Stomach smooth muscle (tissue), 2 donors: ENCODE results near the gene GMPPB.

Source experiments
- H3K27ac ChIP-seq: one replicate; pipeline ENCODE4 v1.7.0; 2013; ENCODE audit warnings: mild to moderate bottlenecking, low read length, inconsistent platforms
- H3K27me3 ChIP-seq, 2 donors: one replicate each; pipeline ENCODE4 v1.7.0; 2013; ENCODE audit warnings: low read length in 2 of 2; ENCODE audit not compliant: insufficient read depth in 2 of 2, control insufficient read depth in 1 of 2
- H3K36me3 ChIP-seq, 2 donors: one replicate each; pipeline ENCODE4 v1.7.0; 2013; ENCODE audit warnings: low read length in 2 of 2; ENCODE audit not compliant: control insufficient read depth in 2 of 2, insufficient read depth in 2 of 2
- H3K4me1 ChIP-seq: one replicate; pipeline ENCODE4 v1.7.0; 2013; ENCODE audit warnings: low read length; ENCODE audit not compliant: control insufficient read depth, insufficient read depth
- H3K4me3 ChIP-seq, 2 donors: one replicate each; pipeline ENCODE4 v1.7.0; 2013; ENCODE audit warnings: low read length in 2 of 2
- H3K9ac ChIP-seq, 2 donors: one replicate each; pipeline ENCODE4 v1.7.0; 2013; ENCODE audit warnings: low read length in 2 of 2, mild to moderate bottlenecking in 1 of 2
- H3K9me3 ChIP-seq, 2 donors: one replicate each; pipeline ENCODE4 v1.7.0; 2013; ENCODE audit warnings: low read length in 2 of 2; ENCODE audit not compliant: control insufficient read depth in 2 of 2
- donor health status: healthy.
- donor health status: Pancreatic carcinoma.

Gene GMPPB

DNA sequence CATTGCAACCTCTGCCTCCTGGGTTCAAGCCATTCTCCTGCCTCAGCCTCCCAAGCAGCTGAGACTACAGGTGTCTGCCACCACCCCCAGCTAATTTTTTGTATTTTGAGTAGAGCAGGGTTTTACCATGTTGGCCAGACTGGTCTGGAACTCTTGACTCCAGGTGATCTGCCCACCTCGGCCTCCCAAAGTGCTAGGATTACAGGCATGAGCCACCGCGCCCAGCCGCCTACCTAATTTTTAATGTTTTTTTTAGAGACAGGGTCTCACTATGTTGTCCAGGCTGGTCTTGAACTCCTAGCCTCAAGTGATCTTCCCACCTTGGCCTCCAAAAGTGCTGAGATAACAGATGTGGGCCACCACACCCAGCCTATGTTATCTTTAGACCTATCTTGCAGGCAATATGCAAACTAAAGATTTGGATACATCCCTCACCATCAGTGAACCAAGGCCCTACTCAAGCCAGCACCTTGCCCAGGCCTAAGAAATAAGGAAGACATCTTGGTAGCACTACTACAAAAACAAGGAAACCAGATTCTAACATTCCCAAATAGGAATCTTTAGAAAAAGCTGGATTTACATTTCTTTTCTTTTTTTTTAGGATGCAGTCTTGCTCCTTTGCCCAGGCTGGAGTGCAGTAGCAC lies 6.3 kb upstream of the GMPPB start:
- Histone ChIP-seq H3K9me3 (no peaks in the 10 kb centered on the region), H3K9ac (no peak overlapping the region), H3K4me3 (no peak overlapping the region), H3K27ac (no peak overlapping the region), H3K36me3 (peaks cover 38 to 46% of the 10 kb centered on the region in 2 donors), H3K4me1 (peaks cover under 1% of the 10 kb centered on the region), H3K27me3 (no peaks in the 10 kb centered on the region)

DNA sequence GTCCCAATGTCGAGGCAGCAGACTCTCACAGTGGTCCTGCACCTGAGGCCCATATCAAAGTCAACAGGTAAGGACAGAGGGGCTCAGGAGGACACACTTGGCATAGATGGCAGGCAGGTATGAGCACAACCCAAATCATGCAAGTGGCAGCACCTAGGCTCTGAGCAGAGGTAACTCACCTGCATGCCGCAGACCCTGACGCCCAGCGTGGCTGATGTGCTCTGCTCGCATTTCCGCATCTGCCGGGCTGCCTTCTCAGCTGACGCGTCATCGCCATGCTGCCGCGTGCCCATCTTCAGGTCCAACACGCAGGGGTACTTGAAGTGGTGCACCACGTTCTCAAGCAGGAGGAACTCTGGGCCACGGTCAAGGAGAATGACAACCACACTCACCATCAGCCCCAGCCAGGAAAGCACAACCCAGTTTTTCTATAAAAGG lies 4.2 kb upstream of the GMPPB start:
- H3K4me3 ChIP-seq: no peak overlapping the region
- H3K27me3 ChIP-seq: no peaks in the 10 kb centered on the region
- peaks cover 29 to 39% of the 10 kb centered on the region in 2 donors for H3K36me3 ChIP-seq
- no peak overlapping the region for H3K27ac ChIP-seq
- H3K9ac ChIP-seq: no peak overlapping the region
- no peaks in the 10 kb centered on the region for H3K9me3 ChIP-seq
- peaks cover 19% of the 10 kb centered on the region for H3K4me1 ChIP-seq

DNA sequence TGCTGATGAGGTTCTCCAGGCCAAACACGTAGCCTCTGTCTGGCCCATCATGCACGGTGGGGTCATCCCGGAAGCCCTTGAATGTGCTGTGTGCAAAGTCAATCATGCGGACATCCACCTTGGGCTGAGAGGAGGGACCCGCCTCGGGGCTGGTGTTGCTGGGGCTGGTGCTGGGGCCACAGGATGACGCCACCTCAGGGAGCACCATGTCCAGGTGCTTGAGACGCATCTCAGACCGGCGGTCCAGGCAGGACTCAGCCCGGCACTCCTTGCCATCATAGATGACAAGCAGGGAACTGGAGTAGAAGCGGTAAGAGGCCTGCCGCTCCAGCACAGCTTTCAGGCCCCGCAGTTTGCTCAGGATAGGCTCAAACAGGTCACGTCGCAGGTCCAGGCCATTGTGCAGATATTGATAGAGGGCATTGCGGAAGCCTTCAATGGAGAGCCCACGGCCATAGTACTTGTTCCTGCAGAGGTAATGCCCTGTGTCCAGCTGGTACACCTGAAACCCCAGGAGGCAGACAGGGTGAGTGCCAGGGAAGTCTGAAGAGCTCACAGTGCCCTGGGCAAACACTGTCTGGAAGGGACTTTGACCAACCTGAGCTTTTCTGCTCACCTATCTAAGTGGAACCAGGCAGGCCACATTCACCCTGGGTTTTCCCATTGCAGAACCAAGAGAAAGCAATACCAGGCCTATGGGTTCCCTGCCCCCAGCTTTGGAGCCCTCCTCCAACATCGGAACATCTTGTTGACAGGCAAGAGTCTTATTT lies 3.6 kb upstream of the GMPPB start:
- H3K9ac ChIP-seq: no peak overlapping the region
- peaks cover 25% of the 10 kb centered on the region for H3K4me1 ChIP-seq
- H3K27me3 ChIP-seq: no peaks in the 10 kb centered on the region
- peaks cover 23 to 33% of the 10 kb centered on the region in 2 donors for H3K36me3 ChIP-seq
- no peak overlapping the region for H3K4me3 ChIP-seq
- H3K9me3 ChIP-seq: no peaks in the 10 kb centered on the region
- no peak overlapping the region for H3K27ac ChIP-seq

DNA sequence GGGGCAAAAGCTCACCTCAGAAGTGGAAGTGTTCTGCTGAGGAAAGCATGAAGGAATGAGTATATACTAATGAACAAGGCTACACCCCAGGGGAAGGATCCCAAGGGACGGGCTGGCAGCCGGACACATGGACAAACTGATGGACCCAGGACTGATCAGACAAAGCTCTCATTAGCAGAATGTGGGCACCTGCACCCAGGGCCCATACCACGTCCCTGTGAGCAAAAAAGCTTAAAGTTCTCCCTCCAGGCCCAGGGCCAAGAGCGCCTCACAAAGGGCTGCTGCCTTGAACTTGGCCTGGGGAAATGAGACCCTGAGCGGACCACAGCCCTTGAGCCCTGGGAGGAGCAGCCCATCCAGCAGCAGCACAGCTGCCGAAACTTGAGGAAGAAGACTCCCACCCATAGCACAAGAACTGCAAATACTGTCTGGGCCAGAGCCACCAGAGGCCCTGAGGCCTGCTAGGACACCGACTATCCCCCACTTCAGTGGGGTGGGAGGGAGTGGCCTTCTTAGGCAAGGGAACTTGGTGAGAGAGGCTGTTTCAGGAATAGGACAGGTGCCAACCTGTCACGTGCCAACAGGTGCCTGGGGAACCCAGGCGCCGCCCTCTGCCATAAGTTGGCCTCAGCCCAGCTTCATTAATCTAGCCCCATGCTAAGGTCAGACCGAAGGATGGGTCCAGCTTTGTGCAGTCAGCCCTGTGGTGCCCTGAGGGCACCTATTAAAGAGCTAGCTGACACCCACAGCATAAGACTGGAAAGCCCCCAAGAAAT lies 2.3 kb upstream of the GMPPB start:
- H3K9me3 ChIP-seq: no peaks in the 10 kb centered on the region
- peaks cover 17 to 30% of the 10 kb centered on the region in 2 donors for H3K36me3 ChIP-seq
- no peak overlapping the region for H3K27ac ChIP-seq
- peaks cover 27% of the 10 kb centered on the region for H3K4me1 ChIP-seq
- no peak overlapping the region for H3K4me3 ChIP-seq
- no peak overlapping the region for H3K9ac ChIP-seq
- no peaks in the 10 kb centered on the region for H3K27me3 ChIP-seq

DNA sequence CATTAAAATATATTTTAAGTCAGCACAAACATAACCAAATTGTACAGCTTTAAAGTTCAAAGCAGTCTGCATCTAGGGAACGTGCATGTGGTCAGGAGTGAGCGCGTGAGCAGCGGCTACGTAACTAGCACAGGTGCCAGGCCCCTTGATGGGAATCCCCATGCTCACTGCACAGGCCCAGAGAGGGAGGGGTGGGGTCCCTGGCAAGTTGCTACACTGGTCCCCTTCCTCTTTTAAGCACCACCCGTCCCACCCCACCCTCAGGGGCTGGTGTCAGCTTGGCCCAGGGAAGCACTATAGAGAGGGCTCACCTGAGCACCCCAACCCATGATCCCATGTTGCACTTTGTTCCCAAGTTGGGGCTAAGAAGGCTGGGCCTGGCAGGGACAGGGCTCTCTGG lies 835 bp upstream of the GMPPB start:
- peaks cover 27% of the 10 kb centered on the region for H3K4me1 ChIP-seq
- no peaks in the 10 kb centered on the region for H3K9me3 ChIP-seq
- no peaks in the 10 kb centered on the region for H3K27me3 ChIP-seq
- H3K4me3 ChIP-seq: peak overlapping the region; percentile 79 to 97
- peak overlapping the region; percentile 46 for H3K27ac ChIP-seq
- H3K36me3 ChIP-seq: peaks cover 16 to 34% of the 10 kb centered on the region in 2 donors
- peak overlapping the region; percentile 73 to 95 for H3K9ac ChIP-seq

DNA sequence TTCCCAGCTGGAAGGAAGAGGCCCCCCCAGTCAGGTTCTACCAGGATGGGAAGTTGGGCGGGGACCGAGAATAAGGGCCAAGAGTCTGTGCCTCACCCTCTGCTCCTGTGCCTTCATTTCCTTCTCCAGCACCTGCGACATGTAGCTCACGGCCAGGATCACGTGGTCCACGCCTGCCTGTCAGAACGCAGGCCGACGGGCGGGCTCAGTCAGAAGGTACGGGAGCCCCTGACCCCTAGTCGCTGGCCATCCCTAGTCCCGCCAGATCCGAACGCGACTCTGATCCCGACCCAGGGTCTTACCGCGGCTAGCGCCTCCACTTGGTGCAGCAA lies 489 bp downstream of the GMPPB start:
- H3K4me1 ChIP-seq: peaks cover 40% of the 10 kb centered on the region
- peak overlapping the region; percentile 91 to 97 for H3K4me3 ChIP-seq
- peak overlapping the region; percentile 81 for H3K27ac ChIP-seq
- H3K36me3 ChIP-seq: peaks cover 16 to 34% of the 10 kb centered on the region in 2 donors
- no peaks in the 10 kb centered on the region for H3K9me3 ChIP-seq
- H3K9ac ChIP-seq: peak overlapping the region; percentile 90 to 95
- peaks cover 0 to 3% of the 10 kb centered on the region in 2 donors for H3K27me3 ChIP-seq

DNA sequence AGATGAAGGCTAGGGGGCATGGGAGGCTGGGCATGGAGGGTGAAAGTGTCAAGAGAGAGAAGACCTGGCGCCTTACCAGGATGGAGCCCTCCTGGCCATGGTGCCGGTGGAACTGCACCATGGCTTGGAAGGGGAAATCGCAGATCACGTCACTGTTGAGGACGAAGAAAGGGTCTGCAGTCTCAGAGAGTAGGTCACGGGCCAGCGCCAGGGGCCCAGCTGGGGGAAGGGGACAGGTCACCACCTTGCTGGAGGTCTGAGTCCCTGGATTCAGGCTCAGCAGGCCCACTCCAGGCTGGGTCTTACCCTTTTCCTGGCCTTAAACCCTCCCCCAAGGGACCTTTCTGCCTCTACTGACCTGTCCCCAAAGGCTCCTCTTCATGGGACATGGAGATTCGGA lies 855 bp downstream of the GMPPB start:
- peak overlapping the region; percentile 90 to 95 for H3K9ac ChIP-seq
- no peaks in the 10 kb centered on the region for H3K9me3 ChIP-seq
- peaks cover 40% of the 10 kb centered on the region for H3K4me1 ChIP-seq
- H3K27ac ChIP-seq: peak overlapping the region; percentile 81
- H3K4me3 ChIP-seq: peak overlapping the region; percentile 91 to 97
- H3K36me3 ChIP-seq: peaks cover 14 to 30% of the 10 kb centered on the region in 2 donors
- H3K27me3 ChIP-seq: peaks cover 0 to 3% of the 10 kb centered on the region in 2 donors

DNA sequence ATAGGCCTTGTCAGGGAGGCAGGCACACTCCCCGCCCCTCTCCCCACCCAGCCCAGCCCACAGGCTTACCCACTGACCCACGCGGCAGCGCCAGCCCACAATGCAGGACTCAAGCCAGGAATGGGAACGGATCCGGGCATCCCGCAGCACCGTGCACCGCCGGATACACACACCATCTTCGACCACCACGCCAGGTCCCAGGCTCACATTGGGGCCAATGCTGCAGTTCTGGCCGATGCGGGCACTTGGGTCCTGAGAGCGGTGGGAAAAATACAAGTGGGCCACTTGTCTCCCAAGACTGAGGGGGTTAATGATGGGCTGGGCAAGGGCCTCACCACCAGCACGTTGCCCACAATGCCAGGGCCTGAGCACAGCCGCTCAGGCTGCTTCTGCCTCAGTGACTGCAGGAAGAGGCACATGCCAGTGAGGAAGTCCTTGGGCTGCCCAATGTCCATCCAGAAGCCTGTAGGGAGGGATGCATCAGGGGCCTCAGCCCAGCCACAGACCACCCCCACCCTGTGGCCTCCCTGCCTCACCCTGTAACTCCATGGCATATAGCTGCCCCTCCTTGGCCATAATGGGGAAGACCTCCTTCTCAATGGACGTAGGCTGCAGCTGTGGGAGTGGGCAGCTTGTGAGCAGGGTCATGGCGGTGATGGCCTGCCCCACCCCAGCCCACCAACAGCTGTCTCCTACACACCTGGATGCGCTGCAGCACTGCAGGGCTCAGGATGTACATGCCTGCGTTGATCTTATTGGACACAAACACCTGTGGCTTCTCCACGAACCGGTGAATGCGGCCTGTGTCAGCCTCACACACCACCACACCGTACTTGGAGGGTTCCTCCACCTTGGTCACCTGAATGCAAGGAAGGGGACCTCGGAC lies 1.6 kb downstream of the GMPPB start:
- peaks cover 0 to 3% of the 10 kb centered on the region in 2 donors for H3K27me3 ChIP-seq
- H3K36me3 ChIP-seq: peaks cover 7 to 23% of the 10 kb centered on the region in 2 donors
- H3K9me3 ChIP-seq: no peaks in the 10 kb centered on the region
- H3K4me3 ChIP-seq: peak overlapping the region in 1 of 2 donors; percentile 97
- peaks cover 40% of the 10 kb centered on the region for H3K4me1 ChIP-seq
- H3K9ac ChIP-seq: peak overlapping the region; percentile 90 to 95
- H3K27ac ChIP-seq: peak overlapping the region; percentile 6

DNA sequence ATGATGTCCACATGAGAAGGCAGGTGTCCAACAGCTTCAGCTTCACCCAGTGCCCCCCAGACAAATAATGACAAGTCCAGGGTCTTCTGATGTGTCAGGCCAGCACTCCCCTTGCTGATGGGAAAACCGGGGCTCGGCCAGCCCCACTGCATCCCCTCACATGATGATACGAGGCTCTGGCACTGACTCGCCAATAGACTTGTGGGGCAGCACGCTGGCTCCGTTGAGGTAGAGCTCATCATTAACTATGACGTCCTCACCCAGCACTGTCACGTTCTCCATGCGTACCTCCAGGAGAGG lies 2.2 kb downstream of the GMPPB start:
- no peaks in the 10 kb centered on the region for H3K9me3 ChIP-seq
- H3K27ac ChIP-seq: no peak overlapping the region
- H3K36me3 ChIP-seq: peaks cover 4 to 20% of the 10 kb centered on the region in 2 donors
- no peak overlapping the region for H3K9ac ChIP-seq
- H3K4me1 ChIP-seq: peaks cover 40% of the 10 kb centered on the region
- peaks cover 0 to 3% of the 10 kb centered on the region in 2 donors for H3K27me3 ChIP-seq
- H3K4me3 ChIP-seq: no peak overlapping the region
